Stimulated activated CD4-positive, alpha-beta T cell treated with anti-CD3 and anti-CD28 coated beads, Interleukin-2, amount 100 ng/mL, for 4 hours (primary cell): ENCODE measurements around the gene SETD5.
A peak's percentile ranks its signal among the peaks of the same experiment; 100 is the strongest.

Experiments
- DNase-seq: peaks from one replicate; pipeline ENCODE4 v3.0.0-alpha.2; 2020; ENCODE audit warnings: low read depth

The SETD5 gene

GRCh38 chr3:9397332-9397905 lies at the start of gene SETD5:
Gene SETD5, plus strand, starts transcription at chr3:9397615. Its CDS starts 31,324 bp downstream, at chr3:9428939.
- DNase-seq: peak; percentile 99

DNA sequence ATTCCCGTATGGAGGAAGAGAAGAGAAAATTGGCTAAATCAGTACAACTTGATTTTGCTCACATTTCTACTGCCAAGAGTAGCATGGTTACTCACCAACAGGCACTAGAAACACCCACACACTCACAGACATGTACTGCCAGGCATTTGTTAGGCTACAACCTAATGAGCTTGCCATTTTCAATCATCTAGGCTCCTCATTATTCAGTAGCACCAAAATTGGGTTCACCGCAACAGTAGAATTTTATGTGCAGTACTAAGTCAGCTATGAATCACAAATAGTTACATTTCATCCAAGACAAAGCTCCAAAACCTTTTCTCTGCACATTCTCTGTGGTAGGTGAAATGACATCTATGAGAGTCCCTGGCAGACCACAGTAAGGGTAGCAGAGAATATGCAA lies 49.5 kb upstream of the SETD5 start:
- no peak for DNase-seq

GRCh38 chr3:9349321-9350117 lies 47.9 kb upstream of the SETD5 start:
- DNase-seq: no peak

GRCh38 chr3:9351709-9352126 lies 45.7 kb upstream of the SETD5 start:
- DNase-seq: no peak

- DNase-seq: peak; percentile 29
Observed at GRCh38 chr3:9352917-9353752, 44.3 kb upstream of the SETD5 start.

DNA sequence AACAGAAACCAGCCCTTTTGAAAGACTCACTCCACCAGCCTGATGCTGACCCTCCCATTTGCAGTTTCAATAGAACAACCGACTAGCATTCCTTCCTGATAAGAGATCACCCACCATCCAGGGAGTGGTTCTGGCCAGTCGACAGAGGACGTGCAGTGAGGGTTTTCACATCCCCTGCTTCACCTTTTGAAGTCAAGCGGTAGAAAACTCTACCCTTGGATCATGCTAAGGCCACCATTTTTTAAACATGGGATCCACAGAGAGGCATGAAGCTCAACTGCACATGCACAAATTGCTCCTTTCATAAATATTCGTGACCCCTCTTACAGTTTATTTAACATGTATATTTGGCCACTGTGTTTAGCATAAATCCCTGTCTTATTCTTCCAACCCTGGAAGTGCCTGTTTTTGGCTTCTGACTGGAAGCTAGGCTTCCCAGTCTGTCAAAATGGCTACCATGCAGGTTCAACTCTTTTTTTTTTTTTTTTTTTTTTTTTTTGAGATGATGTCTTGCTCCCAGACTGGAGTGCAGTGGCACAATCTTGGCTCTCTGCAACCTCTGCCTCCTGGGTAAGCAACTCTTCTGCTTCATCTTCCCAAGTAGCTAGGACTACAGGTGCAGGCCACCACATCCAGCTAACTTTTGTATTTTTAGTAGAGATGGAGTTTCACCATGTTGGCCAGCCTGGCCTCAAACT lies 35.6 kb upstream of the SETD5 start:
- DNase-seq: no peak

DNA sequence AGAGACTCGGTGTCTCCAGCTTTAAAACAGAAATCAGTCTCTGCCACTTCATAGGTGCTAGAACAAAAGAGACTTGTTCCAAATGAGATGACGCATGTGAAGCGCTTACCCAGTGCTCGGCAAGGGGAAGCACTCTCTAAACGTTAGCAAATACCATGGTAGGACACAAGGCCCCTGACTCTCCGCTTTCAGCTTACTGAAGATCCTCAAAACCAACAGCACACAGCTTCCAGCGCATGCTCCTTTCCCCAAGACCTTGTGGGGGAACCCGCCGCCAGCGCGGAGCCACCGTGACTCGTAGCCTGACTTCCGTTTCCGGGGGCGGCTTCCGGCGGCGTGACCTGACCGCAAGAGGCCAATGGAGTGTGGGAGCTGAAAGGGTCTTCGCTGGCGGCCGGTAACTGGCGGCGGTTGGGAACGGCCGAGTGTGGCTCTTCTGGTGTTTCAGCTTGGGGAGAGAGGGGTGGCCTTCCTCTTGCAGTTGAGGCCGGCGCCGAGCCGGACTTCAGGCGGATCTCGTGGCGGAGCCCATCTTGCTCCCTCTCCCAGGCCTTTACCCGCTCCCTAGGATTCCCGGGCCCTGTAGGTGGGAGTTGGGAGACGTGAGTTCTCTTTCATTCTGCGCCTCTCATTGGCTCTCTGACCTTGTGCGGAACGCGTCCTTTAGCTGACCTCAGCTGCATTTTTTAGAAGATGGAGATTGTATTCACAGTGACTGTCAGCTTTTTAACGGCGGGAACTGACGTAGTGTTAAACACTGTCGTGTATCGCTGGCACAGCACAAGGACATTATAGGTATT lies 34.5 kb upstream of the SETD5 start, which contains the start of gene THUMPD3:
THUMPD3 (plus strand) TSS at position 324 of the 800 bp plus-strand sequence. CDS start 2,015 bp downstream, outside the sequence.
- peak; percentile 87 for DNase-seq

- DNase-seq: no peak
Observed at GRCh38 chr3:9369508-9369907, 27.9 kb upstream of the SETD5 start.

- DNase-seq: no peak
Observed at GRCh38 chr3:9373465-9373864, 23.9 kb upstream of the SETD5 start.

- no peak for DNase-seq
Observed at GRCh38 chr3:9377981-9378380, 19.4 kb upstream of the SETD5 start.

GRCh38 chr3:9379327-9379726 lies 18.1 kb upstream of the SETD5 start:
- no peak for DNase-seq

- DNase-seq: no peak
Observed at GRCh38 chr3:9380014-9380413, 17.4 kb upstream of the SETD5 start.

DNA sequence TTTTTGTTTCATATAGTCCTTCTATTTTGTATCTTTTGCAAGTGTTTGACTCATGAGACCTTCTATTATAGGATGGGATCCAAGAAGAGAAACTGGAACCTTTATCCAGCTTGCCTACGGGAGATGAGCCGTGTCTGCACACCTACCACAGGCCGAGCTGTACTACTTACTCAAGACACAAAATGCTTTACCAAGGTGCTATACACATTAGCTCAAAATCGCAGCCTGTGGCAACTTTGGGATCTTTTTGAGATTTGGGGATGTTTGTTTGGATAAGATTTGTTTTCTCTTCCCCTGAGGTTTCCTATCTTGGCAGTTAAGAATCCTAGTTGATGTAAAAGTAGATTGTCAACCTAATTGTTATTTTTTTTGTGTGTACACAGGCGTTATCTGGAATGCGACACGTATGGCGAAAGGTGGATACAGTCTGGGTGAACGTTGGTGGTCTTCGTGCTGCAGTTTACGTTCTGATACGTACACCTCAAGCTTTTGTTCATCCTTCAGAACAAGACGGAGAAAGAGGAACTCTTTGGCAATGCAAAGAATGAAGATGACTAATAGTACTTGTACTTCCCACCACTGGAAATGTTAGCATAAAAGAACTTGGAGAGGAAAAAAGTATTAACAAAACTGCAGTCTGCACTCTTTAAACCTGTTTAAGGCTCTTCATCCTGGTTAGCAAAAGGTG lies 13.1 kb upstream of the SETD5 start:
- no peak for DNase-seq

GRCh38 chr3:9385187-9386077 lies 12.0 kb upstream of the SETD5 start:
- no peak for DNase-seq

DNA sequence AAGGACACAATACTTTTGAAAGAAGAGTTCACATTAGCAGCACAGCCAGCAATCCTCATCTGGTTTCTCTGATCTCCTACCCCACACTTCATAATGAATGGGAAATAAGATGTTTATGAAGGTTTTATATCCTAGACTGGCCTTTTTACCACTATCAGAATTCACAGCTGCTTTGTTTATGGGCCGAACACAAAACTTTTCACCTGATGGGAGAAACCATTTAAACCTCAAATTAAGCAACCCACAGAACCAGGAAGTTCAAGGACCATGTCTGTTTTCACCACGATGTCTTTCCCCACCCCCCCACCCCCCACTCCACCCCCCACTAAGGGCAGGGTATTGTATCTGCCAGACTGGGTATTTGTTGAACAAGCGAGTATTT lies 11.3 kb upstream of the SETD5 start:
- no peak for DNase-seq

DNA sequence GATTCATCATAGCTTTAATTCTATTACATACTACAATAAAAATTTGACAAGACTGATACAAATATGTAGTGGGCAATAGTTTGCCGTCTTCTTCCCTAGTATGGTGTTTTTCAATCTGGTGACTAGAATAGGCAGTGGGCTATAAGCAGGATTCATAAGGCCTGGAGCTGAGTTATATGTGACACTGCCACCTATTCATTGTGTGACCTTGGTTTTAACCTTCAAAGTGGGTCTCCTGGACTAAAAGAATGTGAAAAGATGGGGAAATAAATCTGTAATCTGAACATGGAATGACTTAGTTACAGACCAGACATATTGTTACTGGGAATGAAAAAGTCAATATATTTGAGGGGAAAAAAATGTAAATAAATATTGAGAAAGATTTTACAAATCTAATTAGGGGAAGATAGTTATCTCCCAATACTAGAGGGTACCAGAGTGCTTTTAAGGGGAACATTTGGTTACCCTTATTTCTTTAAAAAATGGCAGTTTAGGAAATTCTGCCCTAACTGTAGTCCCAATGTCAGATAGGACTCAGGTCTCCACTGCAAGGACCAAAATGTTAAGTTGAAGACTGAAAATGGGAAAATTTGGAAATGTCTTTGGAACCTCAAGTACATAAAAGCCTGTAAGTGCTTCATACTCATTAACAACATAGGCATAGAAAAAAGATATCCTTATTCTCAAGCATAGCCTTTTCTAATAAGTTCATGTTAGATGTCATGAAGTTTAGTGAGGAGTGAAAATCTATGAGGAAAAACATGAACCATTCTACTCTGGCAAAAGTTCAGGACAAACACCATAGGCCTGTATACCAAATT lies 10.7 kb upstream of the SETD5 start:
- no peak for DNase-seq

- no peak for DNase-seq
Observed at GRCh38 chr3:9387322-9387655, 10.1 kb upstream of the SETD5 start.

DNA sequence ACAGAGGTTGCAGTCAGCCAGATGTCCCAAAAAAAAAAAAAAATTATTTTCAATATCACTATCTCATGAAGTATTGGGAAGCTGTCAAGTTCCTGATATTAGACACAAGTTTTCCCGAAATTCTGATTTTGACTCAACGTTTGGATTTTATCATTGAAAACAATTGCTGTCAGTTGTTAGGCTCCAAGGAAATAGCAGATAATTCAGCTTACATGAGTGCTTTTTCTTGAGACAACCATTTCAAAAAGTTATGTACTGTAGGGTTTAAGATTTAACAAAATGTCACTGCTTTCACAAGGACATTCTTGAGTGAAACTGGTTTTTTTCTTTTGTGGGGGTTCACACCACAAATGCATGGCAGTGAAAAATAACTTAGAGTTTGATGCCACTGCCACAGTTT lies 9.3 kb upstream of the SETD5 start:
- DNase-seq: no peak
